Endothelial cell (in vitro differentiated cells): Measurements from ENCODE around the gene CCDC167. TPM values are rescaled to one million over a fixed set of nuclear protein-coding genes. Genes with fewer than 3 reads are reported as not detected.

Experiments
- DNase-seq: peaks from one replicate; pipeline ENCODE4 v3.0.0; 2021; ENCODE audit warnings: low spot score
- H3K27ac Mint-ChIP-seq: one replicate; pipeline ENCODE4 v1.8.0; 2021; ENCODE audit warnings: mixed read lengths, inconsistent platforms; ENCODE audit not compliant: unreplicated experiment
- H3K27me3 Mint-ChIP-seq: one replicate; pipeline ENCODE4 v1.8.0; 2021; ENCODE audit warnings: mild to moderate bottlenecking, moderate library complexity, mixed read lengths, inconsistent platforms; ENCODE audit not compliant: unreplicated experiment
- H3K36me3 Mint-ChIP-seq: one replicate; pipeline ENCODE4 v1.8.0; 2021; ENCODE audit warnings: mild to moderate bottlenecking, low read depth, mixed read lengths, inconsistent platforms; ENCODE audit not compliant: unreplicated experiment
- H3K4me1 Mint-ChIP-seq: one replicate; pipeline ENCODE4 v1.8.0; 2021; ENCODE audit warnings: mild to moderate bottlenecking, mixed read lengths, inconsistent platforms; ENCODE audit not compliant: unreplicated experiment
- H3K4me3 Mint-ChIP-seq: one replicate; pipeline ENCODE4 v1.8.0; 2021; ENCODE audit warnings: mild to moderate bottlenecking, mixed read lengths, inconsistent platforms; ENCODE audit not compliant: unreplicated experiment
- H3K9me3 Mint-ChIP-seq: one replicate; pipeline ENCODE4 v1.8.0; 2021; ENCODE audit warnings: mixed read lengths, inconsistent platforms; ENCODE audit not compliant: unreplicated experiment
- total RNA-seq: library from RNA; stranded (reverse); fragmentation: NEBNext Ultra II Directional; extraction: Animal tissue kit (Norgen Biotek cat#: 25700); gene quantifications from one replicate; pipeline ENCODE4 v1.2.1, GENCODE V29; 2021; ENCODE audit not compliant: unreplicated experiment
- TF ChIP-seq, protein P1 (sequence below): fragments of 200-600 bp; sonication (generic); IDR thresholded peaks from one replicate; pipeline ENCODE4 v1.5.0; 2021; ENCODE audit warnings: antibody characterized with exemption; ENCODE audit not compliant: unreplicated experiment

The CCDC167 gene
- total RNA-seq, 1 donor from 2014 or later = 38.0 TPM

DNA sequence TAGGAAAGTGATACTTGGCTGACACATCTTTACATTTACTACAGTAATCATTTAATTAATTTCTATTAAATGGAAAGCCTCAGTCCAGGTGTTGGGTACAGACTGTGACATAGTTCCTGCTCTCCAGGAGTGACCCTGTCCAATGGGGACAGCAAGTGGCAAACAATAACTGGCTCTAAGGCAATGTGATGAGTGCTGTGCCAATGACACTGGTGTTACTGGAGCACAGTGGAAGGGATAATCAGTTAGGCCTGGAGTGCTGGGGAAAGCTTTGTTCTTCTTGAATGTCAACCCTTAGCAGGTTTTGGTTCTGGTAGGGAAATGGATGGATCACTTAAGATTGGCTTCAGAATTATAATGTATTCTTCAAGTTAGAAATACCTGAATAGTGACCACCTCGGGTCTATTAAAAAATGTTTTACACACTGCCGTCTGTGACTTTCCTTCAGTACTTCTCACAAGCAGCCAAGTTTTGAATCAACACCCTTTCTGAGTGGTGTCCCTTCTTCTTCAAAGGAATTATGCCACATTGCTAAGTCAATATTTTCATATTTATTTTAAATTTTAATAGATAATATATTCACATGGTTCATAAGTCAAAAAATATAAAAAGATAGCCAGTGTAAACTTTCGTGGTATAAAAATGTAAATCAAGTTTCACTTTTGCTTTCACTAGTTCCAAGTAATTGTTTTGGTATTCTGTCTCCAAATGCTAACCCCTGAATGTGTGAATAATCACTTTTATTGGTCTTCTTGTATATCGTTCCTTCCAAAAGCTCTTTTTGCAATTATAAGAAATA is 57.1 kb downstream of the CCDC167 start:
- TF ChIP-seq, protein P1, sequence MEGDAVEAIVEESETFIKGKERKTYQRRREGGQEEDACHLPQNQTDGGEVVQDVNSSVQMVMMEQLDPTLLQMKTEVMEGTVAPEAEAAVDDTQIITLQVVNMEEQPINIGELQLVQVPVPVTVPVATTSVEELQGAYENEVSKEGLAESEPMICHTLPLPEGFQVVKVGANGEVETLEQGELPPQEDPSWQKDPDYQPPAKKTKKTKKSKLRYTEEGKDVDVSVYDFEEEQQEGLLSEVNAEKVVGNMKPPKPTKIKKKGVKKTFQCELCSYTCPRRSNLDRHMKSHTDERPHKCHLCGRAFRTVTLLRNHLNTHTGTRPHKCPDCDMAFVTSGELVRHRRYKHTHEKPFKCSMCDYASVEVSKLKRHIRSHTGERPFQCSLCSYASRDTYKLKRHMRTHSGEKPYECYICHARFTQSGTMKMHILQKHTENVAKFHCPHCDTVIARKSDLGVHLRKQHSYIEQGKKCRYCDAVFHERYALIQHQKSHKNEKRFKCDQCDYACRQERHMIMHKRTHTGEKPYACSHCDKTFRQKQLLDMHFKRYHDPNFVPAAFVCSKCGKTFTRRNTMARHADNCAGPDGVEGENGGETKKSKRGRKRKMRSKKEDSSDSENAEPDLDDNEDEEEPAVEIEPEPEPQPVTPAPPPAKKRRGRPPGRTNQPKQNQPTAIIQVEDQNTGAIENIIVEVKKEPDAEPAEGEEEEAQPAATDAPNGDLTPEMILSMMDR = no peak
- no peaks in the 10 kb centered on the region for H3K9me3 Mint-ChIP-seq
- peaks cover 30% of the 10 kb centered on the region for H3K36me3 Mint-ChIP-seq
- no peak for DNase-seq
- H3K27me3 Mint-ChIP-seq = no peaks in the 10 kb centered on the region
- H3K27ac Mint-ChIP-seq = no peak overlapping the region
- H3K4me1 Mint-ChIP-seq = no peaks in the 10 kb centered on the region
- no peak overlapping the region for H3K4me3 Mint-ChIP-seq

DNA sequence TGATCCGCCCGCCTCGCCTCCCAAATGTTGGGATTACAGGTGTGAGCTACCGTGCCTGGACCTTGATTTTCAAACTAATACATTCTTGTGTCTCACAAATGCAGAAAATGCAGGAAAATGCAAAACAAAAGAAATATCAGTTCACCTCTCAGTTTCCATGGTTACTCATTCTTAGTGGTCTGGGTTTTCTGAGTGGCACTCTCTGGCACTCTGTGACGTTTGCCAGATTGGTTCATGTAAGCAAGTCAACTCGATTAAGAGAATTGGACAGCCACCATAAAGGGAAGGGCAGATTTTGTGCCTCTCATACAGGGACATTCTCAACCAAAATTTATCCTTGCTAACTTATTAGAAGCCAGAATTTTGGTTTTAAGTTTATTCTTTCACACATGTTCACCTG is 58.0 kb downstream of the CCDC167 start:
- Mint-ChIP-seq H3K36me3 (peaks cover 25% of the 10 kb centered on the region), H3K4me1 (no peaks in the 10 kb centered on the region), H3K4me3 (no peak overlapping the region), H3K9me3 (no peaks in the 10 kb centered on the region), H3K27ac (no peak overlapping the region), H3K27me3 (no peaks in the 10 kb centered on the region)
- TF ChIP-seq, protein P1 = no peak
- DNase-seq = no peak

DNA sequence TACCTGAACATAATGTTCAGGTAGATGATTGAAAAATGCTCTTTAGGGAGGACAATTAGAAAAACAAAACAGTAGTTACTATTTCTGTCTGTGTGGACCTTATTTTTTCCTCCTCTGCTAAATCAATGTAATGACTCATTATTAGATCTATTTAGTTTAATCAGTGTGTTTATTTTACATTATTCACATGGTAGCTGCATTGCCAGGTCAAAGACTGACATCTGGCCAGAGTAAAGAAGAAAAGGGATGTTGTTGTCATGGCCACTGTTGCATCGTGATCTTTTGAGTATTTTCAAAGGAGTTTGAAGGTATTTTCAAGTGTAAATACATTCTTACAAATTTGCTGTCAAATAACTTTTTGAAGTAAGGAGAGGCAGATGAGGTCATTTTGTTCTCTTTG is 60.8 kb downstream of the CCDC167 start:
- H3K9me3 Mint-ChIP-seq = no peaks in the 10 kb centered on the region
- no peak overlapping the region for H3K27ac Mint-ChIP-seq

DNA sequence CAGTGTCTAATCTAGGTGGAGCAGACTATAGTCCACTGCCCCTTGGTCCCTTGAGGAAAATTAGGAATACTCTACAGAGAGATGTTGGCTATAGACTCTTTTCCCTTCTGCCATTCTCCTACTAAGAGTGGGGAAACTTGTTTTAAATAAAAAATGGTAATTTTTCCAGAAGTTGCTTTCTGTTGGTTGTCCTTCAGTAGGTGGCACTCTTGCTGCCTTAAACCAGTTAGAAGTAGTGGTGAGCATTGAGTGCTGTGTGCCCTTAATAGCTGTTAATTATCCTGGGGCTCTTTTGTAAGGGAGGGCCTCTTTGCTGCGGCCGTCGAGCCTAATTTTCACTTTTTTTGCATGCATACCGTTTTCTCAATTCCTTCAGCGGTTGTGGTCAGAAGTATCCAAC is 63.9 kb downstream of the CCDC167 start:
- TF ChIP-seq, protein P1 = no peak
- Mint-ChIP-seq H3K4me1 (peaks cover 19% of the 10 kb centered on the region), H3K4me3 (no peak overlapping the region), H3K27ac (no peak overlapping the region), H3K27me3 (peaks cover 2% of the 10 kb centered on the region), H3K36me3 (peaks cover 6% of the 10 kb centered on the region), H3K9me3 (no peaks in the 10 kb centered on the region)
- DNase-seq = no peak

More for the DNA sequence above, 60.8 kb downstream of the CCDC167 start:
- TF ChIP-seq, protein P1 = no peak
- peaks cover 2% of the 10 kb centered on the region for H3K27me3 Mint-ChIP-seq
- peaks cover 6% of the 10 kb centered on the region for H3K4me1 Mint-ChIP-seq
- no peak for DNase-seq
- H3K4me3 Mint-ChIP-seq = no peak overlapping the region
- H3K36me3 Mint-ChIP-seq = peaks cover 11% of the 10 kb centered on the region

DNA sequence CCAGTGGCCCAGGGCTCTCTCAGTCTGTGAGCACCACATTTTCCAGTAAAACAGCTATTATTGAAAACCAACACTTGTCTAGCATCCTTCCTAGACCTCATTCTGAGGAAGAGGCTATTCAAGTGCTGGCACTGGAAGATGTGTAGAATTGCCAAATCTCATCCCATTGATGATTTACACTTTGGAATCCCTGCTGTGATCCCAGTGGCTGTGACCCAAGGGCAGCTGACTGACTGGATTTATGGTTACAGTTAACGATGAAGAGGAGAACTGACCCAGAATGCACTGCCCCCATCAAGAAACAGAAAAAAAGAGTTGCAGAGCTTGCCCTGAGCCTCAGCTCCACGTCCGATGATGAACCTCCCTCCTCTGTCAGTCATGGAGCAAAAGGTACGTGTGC is 64.3 kb downstream of the CCDC167 start:
- TF ChIP-seq, protein P1 = no peak
- Mint-ChIP-seq H3K27me3 (peaks cover 2% of the 10 kb centered on the region), H3K4me3 (no peak overlapping the region), H3K27ac (no peak overlapping the region), H3K4me1 (peaks cover 19% of the 10 kb centered on the region), H3K36me3 (peaks cover 6% of the 10 kb centered on the region), H3K9me3 (no peaks in the 10 kb centered on the region)
- DNase-seq = no peak
